Measurements from ENCODE around the gene MRE11. TPM values are rescaled to one million over a fixed set of nuclear protein-coding genes. Genes with fewer than 3 reads are reported as not detected.

Gene MRE11
- total RNA-seq: 10.1 and 10.2 TPM in 2 replicates

DNA sequence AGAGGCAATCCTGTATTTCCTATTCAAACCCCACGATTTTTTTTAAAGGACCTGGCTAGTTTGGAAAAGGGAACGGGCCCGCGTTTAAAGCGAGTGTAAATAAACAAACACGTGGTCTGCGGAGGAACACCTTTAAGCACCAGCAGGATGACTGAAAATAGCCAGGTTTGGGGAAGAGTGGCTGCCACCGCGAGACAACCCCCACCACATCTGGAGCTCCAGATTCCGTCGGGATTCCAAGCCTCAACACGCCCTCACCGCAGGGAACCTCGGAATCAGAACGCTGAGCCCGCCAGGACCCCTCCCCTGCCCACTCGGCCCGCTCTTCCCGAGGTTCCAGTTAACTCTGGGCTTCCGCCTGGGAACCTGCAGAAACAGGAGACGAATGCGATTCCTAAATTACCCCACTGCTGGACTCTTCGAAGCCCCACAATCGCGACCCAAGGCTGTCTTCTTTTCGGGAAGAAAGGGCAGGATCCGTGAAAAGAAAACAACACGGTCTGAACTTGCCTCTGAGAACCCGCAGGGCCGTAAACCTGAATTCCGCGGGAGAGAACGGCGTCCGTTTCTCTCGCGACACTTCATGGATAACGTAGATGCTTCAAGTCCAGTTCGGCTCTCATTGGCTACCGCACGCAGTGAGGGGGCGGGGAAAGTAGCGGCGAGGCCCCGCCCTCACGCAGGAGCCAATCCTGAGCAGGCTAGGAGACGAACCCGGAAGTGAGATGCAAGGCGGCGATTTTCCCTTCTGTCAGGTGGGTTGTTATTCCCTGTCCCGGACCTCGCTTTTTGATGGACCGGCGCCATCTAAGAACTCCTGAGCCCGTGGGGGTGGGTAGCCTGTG lies at the start of gene MRE11, which contains the start of gene ANKRD49:
Gene MRE11, minus strand, starts transcription at position 564 of the 845 bp plus-strand sequence. CDS start 1,043 bp downstream, outside the sequence.
Gene ANKRD49, plus strand, starts transcription at position 704 of the 845 bp plus-strand sequence. CDS start 2,710 bp downstream, outside the sequence.
- peak; percentile 99 for DNase-seq (ENCODE audit: low read depth in 2 of 2)

DNA sequence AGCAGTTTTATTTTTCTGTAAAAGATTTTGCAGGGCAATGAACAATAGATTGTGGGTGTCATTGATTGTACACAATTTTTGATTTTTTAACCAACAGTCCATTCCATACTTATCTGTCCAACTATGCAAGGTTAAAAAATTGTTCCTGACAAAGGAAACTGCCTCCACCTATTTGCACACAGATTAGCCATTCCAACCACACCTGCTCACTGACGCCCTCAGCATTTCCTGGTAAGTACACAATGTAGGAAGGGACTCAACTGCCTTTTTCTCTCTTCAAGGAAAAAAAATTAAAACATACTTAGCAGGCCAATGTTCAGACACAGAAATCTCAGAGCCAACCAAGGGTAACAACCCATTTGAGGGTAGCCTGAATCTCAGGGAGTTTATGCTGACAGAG lies 45.8 kb upstream of the MRE11 start:
- DNase-seq (ENCODE audit: low read depth in 2 of 2): no peak

DNA sequence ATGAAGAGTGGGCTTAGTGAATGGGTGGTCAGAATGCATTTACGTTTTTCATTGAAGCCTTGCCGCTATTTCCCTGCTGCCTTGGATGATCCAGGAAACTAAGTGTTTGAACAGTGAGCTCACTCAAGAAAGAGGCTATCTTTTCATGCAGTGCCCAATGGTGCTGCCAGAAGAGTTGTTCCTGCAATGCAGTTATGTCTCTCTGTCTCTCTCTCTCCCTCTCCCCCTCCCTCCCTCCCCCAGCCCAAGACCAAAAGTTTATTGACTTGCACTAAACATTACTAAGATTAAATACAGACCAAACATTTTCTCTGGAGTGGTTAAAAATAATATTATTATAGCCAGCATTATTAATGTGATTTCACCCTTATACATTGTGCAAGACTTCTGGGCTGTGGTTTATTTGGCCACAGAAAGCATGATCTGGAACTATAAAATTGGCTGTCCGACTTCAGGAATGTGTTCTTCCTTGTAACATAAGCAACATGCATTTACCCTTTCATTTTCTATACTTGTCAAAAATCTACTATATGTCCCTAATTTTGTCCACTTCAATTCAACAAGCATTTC lies 43.5 kb upstream of the MRE11 start:
- DNase-seq (ENCODE audit: low read depth in 2 of 2): no peak

DNA sequence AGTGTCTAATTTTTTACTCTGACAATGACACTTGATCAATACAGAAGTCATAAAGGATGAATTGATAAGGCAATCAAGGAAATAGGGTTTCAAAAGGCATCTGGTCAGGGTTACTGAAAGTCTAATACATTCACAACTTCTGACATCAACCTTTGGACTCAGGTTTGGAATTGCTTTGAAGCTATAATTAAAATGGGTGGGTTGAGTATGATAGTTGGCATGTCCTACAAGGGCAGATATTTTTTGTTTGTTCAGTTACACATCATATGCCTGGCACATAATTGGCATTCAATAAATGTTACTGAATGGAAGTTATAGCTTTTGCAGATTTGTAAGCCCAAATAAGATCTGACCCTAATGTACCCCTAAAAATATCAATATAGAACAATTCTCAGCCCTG lies 42.7 kb upstream of the MRE11 start:
- no peak for DNase-seq (ENCODE audit: low read depth in 2 of 2)

DNA sequence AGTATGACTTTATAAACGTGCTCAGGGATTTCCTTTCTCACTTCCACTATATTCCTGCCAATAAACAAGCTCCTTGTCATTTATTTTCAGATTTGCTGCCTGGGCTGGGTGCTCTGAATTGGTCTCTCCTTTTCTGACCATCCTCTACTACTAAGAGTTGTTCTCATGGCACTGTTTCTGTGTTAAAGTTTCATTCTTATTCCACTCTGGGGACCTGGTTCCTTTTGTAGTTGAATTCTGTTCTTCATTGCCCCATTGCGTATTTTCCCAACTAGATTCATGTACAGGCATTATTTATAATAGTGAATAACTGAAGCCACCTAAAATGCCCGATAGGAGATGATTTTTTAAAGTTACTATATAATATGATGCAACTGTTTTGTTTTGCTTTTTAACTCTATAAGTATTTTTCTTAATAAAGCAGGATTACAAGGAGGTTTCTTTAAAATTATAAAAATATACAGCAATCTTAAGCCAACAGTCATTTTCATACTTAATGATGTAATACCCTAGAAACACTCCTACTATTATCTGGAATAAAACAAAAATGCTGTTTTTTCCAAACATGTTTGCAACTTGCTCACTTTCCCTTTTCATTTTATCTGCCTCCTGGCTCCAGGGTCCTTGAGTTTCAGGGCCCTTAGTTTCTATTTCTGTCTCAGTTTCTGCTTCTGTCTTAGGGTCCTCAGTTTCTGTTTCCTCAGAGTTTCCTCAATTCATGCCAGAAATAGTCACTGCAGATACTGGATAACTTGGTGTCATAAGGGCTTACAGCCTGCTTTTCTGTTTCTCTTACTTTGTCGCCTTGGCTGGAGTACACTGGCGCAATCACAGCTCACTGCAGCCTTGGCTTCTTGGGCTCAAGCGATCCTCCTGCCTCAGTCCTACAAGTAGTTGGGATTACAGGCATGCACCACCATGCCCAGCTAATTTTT lies 40.3 kb upstream of the MRE11 start:
- no peak for DNase-seq (ENCODE audit: low read depth in 2 of 2)

DNA sequence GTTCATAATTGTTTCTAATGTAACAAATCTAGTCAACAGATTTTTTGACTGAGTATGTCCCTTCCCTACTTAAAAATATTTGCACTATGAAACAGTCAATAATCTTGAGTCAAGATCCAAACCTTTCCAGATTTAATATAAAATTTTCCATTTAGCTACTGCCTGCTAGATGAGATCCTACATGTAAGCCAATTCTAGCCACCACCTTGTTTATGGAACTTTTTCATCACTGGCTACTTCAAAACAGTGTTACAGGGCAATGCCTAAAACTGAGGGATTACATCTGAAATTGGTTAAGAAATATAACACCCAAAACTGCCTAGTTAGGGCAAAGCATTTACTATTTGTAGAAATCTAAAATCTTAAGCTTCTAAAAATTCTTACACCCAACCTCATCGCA lies 39.6 kb upstream of the MRE11 start:
- no peak for DNase-seq (ENCODE audit: low read depth in 2 of 2)

DNA sequence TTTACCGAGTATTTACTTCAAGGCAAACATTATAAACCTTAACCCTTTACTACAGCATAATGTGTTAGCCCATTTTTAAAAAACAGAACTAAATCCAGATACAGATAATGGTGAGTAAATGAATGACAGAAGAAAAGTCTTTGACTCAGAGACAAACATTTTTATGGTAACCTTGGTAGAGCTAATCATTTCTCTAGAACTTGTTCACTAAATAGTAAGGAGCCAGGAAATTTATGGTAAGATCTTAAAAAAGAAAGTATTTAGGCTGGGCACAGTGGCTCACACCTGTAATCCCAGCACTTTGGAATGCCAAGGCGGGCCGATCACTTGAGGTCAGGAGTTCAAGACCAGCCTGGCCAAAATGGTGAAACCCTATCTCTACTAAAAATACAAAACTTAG lies 38.6 kb upstream of the MRE11 start:
- no peak for DNase-seq (ENCODE audit: low read depth in 2 of 2)

DNA sequence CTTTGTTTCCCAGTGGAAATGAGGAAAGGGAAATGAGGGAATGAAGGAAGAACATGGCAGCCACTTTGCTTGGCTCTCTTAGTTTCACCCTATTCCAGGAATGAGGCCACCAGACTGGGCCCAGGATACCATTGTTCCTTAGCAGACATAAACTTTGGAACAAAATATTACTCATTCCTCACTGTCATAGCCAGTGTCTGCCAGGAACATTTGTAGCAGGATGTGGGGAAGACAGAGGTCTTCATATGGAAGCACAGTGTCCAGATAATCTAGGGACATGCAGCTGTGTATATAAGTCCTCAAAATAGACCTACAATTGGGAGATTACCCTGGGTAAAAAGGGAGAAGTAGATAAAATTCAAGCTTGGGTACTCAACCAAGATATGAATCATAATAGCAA lies 34.9 kb upstream of the MRE11 start:
- no peak for DNase-seq (ENCODE audit: low read depth in 2 of 2)

DNA sequence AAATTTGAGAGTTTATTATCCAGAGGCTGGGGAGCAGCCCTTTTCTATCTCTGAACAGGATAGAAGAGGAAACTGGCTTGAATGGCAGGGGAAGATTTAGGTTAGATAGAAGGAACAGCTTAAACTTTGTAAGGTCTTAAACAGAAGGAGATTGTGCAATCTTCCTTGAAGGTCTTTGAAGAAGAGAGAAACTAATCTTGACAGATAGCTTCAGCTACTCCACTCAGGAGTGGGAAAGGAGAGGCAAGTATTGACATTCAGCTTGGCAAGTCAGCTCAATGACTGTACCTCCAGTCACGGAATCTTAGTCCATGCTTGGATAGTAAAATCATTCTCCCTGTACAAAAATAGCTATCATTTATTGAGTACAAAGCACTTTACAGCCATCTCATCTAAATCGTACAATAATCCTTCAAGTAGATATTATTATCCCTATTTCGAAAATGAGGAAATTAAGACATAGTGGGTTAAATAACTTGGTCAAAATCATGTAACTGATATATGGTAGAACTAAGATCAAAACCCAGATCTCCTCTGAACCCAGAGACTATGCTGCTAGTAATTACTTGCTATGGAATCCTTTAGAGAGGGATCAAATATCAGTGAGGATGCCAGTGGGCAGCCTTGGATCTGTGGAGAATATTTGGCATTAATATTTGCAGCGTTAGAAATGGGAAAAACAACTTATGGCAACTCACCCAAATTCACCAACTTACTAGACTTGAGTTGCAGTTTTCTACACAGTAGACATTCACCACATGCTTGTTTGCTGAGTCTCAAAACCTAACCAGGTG lies 33.2 kb upstream of the MRE11 start:
- DNase-seq (ENCODE audit: low read depth in 2 of 2): no peak

DNA sequence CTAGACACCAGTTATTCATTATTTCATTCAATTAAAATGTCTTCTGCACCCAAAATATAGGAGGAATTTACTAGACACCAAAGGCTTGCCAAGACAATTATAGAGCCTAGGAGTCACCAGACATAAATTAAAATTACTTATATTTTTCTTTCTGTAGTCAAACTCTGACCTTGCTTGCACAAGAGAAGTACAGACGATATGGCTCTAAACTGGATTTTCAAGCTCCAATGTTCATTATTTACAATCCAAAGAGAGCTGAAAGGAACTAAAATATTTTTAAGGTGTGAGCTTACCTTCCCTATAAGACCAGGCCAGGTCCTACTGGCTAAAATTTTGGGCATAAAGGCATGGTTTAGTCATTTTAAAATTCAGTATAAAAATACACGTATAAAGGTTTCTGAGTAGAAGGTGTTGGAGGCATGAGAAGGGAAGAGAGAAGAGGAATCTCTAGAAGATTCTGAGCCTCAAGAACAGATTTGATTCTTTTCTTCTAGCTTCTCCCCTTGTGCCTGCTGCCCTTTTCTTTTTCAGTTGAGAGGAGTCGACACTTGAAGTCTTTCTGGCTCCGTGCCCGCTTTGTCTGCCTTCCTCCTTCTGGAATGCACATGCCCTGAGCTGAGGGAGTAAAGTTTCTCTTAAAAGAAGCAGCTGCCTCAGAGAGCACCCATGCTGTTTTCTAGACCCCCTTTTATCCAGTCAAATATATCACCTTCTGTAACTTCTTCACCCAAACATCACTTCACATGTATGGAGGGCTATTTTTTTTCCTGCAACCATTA lies 32.1 kb upstream of the MRE11 start:
- DNase-seq (ENCODE audit: low read depth in 2 of 2): peak in 1 of 2 donors; percentile 74

DNA sequence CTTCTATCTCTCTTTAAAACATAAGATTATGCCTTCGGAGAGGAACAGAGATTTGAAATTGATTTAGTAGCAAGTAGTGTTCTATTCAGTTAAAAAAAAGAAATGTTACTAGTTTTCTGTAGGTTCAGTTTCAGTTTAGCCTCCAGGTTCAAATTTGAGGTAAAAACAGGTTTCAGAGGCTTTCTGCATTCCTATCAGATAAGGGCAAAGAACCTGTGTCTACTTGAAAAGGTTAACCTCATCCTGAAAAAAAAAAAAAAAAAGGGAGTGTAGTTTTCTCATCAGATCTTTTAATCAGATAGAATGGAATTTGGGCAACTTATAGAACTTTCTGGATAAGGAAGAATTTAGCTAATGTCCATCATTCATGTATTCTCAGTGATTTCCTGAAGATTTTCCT lies 30.7 kb upstream of the MRE11 start:
- DNase-seq (ENCODE audit: low read depth in 2 of 2): no peak

DNA sequence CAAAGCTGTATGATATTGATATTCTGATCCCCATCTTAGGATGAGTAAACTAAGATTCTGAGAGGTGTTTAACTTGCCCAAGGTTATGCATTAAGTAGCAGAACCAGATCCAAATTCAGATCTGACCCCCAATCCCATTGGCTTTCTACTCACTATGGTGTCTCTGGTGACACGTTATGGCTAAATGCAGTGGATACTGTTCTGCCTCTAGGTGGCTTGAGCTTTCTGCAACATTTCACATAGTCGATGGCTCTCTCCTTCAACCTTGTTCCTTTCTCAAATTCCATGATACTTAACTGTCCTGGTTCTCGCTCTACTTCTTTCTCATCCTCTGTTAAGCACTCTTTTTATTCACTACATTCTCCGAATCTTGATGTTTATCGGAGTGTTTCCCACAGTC lies 28.0 kb upstream of the MRE11 start:
- DNase-seq (ENCODE audit: low read depth in 2 of 2): peak; percentile 7 to 30

DNA sequence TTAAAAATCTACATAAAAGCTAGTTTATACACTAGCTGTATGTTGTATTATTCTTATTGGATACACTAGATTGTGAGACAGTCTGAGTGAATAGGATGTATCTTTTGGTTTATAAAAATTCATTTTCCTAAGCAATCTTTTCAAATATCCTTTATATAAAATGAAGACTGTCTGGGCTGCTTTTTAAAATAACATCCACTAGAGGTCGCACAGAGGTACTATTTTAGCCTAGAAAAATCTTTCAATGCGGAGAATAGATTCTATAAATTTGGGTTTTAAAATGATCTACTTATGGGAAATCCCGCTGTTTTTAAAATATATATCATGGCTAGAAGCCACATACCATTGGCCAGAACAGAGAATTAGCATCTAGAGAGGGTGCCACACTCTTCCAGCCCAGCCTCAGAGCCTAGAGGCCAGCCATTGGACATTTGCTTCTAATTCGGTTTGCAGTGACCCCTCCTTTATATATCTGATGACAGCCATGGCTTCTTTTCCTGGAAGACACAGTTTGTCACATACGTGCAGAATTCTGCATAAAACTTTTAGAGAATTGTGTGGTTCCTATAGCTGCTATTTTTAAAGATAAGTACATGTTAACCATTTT lies 25.9 kb upstream of the MRE11 start:
- DNase-seq (ENCODE audit: low read depth in 2 of 2): peak; percentile 39 to 48

DNA sequence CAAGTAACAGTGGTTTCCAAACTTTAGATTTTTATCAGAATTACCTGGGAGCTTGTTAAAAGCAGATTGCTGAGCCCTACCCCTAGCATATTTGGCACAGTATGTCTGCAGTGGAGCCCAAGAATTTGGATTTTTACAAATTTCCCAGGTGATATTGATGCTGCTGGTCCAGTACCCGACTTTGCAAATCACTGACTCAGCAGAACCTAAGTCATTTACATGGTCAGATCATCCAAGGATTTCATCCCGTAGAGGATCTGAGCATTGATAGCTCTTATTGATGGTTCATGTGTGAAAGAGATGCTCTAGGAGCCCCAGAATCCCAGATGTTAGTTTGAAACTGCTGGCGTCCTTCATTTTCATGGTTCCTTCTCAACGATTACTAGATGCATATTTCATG lies 24.7 kb upstream of the MRE11 start:
- DNase-seq (ENCODE audit: low read depth in 2 of 2): no peak

DNA sequence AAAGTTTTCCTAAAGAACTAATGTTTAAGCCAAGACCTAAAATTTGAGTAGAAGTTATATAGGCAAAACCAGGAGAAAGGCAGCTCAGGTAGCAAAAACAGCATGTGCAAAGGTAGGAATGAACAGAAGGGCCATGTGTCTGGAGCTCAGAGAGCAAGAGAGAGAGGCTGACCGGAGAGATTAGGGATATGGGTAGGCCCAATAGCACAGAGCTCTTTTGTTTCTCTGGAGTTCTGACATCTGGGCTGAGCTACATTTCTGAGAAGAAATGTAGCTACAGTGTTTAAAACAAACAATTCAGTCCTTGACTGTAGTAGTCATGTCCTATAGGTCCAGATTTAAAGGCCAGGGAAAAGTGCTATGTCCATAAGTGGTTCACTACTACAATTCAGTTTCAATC lies 23.1 kb upstream of the MRE11 start:
- DNase-seq (ENCODE audit: low read depth in 2 of 2): no peak

DNA sequence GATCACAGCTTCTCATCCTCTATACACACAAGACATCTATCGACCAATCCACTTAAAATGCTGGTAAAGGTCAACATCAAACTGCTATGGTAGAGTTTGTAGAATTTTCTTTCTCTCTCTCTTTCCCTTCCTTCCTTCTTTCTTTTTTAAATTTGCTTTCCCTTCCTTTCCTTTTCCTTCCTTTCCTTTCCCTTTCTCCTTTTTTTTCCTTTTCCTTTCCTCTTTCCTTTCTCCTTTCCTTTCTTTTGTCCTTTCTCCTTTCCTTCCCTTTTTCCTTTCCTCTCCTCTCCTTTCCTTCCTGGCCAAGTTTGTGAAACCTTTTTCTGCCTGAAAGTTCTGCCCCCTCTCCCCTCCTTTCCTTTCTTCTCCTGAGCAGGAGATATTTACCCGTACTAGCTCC lies 21.8 kb upstream of the MRE11 start:
- no peak for DNase-seq (ENCODE audit: low read depth in 2 of 2)

DNA sequence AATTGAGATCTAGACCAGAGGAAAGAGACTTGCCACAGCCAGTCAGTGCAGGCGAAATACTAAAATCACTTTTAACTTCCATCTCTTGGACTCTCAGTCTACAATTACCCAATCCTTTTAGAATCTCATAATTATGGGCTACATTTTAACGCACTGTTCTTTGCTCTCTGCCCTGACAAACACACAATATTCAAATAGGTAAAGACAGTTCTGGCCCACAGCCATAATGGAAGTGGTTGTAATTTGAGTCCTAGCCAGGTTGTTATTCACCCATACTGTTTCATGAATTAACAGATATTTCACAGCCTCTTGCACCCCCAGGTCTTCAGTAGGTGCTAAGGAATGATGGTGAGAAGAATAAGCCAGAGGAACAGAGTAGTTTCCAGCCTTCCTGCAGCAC lies 19.4 kb upstream of the MRE11 start:
- peak in 1 of 2 donors; percentile 28 for DNase-seq (ENCODE audit: low read depth in 2 of 2)

DNA sequence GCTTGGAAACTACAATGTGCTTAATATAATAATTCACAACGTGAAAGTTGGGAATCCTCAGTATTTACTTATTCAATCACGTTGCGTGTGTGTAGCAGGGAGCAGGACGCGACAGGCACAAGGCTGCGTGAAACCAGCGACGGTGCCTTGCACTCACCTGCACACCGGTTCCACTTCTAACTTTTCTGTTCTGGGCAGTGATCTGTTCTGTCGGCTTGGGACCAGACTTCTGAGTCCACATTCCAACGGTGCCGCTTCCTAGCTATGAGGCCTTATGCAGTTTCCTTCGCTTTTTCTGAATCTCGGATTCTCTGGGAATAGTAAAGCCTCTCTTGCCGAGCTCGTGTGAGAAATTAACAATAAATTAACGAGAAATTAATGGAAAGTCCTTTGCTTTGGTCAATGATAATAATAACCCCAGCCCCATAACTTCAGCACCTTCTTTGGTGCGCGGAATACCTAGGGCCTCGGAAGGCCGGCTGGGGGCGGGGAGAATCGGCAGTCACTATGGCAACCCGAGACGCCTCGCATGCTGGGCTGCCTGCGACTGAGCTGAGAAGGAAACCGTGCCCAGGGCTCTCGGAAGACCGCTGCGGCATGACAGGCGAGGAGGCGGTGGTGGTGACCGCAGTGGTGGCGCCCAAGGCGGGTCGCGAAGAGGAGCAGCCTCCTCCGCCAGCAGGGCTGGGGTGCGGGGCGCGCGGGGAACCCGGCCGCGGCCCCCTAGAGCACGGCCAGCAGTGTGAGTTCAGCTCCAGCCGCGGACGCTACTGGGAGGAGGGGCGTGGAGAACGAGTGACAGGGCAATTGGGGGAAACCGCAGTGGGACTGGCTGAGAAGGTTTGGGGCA lies 18.5 kb upstream of the MRE11 start, which contains the start of gene C11orf97:
Gene C11orf97, plus strand, starts transcription at position 530 of the 850 bp plus-strand sequence. Its CDS starts 68 bp downstream, at position 598.
- peak; percentile 33 to 38 for DNase-seq (ENCODE audit: low read depth in 2 of 2)

DNA sequence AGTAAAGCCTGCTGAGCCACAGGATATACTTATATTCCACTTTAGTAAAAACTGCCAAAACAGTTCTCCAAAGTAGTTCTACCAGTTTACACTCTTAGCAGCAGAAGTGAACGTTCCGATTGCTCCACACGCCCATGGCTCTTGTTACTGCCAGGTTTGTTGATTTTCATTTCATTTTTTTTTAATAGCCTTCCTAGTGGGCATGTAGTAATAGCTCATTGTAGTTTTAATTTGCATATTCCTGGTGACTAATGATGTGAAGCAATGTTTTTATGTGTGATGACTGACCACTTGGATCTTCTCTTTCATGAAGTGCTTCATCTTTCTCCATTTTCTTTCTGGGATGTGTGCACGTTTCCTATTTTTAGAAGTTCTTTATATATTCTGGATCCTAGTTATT lies 13.8 kb upstream of the MRE11 start:
- DNase-seq (ENCODE audit: low read depth in 2 of 2): no peak
